HUES64 (cell line): Measurements from ENCODE around the gene IL10RB. TPM values are rescaled to one million over a fixed set of nuclear protein-coding genes. Genes with fewer than 3 reads are reported as not detected.
"Not testable (repeated sequence)": the region's sequence is repeated elsewhere in the genome, so short reads cannot be mapped to it uniquely, and the experiment has no call there.

Experiments used
- H3K27ac ChIP-seq: 2 replicates; pipeline ENCODE4 v1.7.0; 2013; ENCODE audit warnings: low read depth, low read length, inconsistent platforms
- H3K27me3 ChIP-seq: 2 replicates; pipeline ENCODE4 v1.6.1; 2013; ENCODE audit warnings: mild to moderate bottlenecking, low read length; ENCODE audit not compliant: insufficient read depth
- H3K36me3 ChIP-seq: 2 replicates; pipeline ENCODE4 v1.6.1; 2013; ENCODE audit warnings: mild to moderate bottlenecking, low read length; ENCODE audit not compliant: insufficient read depth
- H3K4me1 ChIP-seq: 2 replicates; pipeline ENCODE4 v1.6.1; 2013; ENCODE audit warnings: mild to moderate bottlenecking, low read length, moderate library complexity; ENCODE audit not compliant: insufficient read depth
- H3K4me3 ChIP-seq: 2 replicates; pipeline ENCODE4 v1.5.1; 2013; ENCODE audit warnings: mild to moderate bottlenecking, low read length, moderate library complexity
- H3K9ac ChIP-seq: 2 replicates; pipeline ENCODE4 v1.6.1; 2013; ENCODE audit warnings: mild to moderate bottlenecking, low read depth, low read length
- H3K9me3 ChIP-seq: 2 replicates; pipeline ENCODE4 v1.6.1; 2013; ENCODE audit warnings: low read depth, low read length; ENCODE audit not compliant: insufficient read depth
- WGBS: fragments of 150-250, 120-280 bp; methylation state at CpG from one replicate; pipeline ENCODE4 v1.1.7; 2013; ENCODE audit warnings: missing lambda C conversion rate; 5-methylcytosine and 5-hydroxymethylcytosine counted together
- polyA plus RNA-seq, 2 experiments: library from polyadenylated mRNA; stranded (reverse); fragments of 50-300 nt; gene quantifications; one replicate each; pipeline ENCODE4 v1.2.3, GENCODE V29; 2013

The IL10RB gene
- polyA plus RNA-seq (2013, experiment 1 of 2): 3.4 TPM
- polyA plus RNA-seq (2013, experiment 2 of 2): 5.1 TPM

DNA sequence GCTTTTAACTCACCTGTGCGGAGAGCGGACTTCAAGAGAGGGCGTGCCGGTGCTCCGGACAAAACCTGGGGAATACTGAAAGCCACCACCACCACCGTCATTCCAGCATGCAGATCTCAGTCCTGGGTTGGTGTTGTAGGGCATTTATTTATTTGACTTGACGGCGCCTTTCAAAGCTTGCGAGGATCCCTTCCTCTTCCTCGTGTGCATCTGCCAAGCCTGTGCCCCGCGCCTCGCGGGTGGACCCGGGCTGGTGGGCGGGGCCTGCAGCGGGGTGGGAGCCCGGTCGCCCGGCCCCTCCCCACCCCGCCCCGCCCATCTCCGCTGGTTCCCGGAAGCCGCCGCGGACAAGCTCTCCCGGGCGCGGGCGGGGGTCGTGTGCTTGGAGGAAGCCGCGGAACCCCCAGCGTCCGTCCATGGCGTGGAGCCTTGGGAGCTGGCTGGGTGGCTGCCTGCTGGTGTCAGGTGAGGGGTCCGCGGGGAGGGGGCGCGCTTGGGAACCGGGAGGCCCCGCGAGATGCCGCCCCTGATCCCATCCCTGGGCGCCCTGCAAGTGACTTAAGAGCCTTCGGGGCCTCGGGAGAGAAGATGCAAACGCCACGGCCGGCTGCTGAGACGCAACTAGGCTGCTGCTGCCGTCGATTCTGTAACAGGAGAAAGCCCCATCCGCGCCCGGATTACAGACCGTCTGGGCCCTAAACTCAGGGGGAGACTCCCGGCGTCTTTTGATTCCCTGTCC lies at the start of gene IL10RB:
IL10RB (plus strand) TSS at position 318 of the 739 bp plus-strand sequence; CDS start at position 417, 99 bp downstream.
- Histone ChIP-seq H3K9ac (peak within 1 kb of the TSS; percentile 71), H3K27ac (no peak within 1 kb of the TSS), H3K4me1 (0 out of 2 replicates have a peak, but pooled peaks cover 7% of the 10 kb centered on the region), H3K36me3 (0 out of 2 replicates have a peak, but pooled peaks cover 7% of the 10 kb centered on the region), H3K27me3 (no peaks in the 10 kb centered on the region; the same call in 1 of the 2 replicates), H3K4me3 (peak within 1 kb of the TSS; percentile 80), H3K9me3 (no peaks in the 10 kb centered on the region)
- 1% methylated on average over 59 of the region's 60 CpGs for WGBS

DNA sequence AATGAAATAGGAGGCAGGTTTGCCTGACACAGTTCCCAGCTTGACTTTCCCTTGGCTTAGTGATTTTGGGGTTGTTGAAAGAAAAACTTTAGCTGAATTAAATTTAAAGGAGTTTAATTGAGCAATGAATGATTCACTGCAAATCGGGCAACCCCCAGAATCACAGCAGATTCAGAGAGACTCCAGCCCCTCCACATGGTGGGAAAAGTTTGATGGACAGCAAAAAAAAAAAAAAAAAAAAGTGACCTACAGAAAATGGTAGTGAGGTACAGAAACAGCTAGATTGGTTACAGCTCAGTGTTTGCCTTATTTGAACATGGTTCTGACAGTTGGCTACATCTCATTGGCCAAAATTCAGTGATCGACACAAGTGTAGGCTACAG lies 49.0 kb upstream of the IL10RB start:
- H3K9me3 ChIP-seq: peaks cover 5% of the 10 kb centered on the region; the same call in 1 of the 2 replicates
- H3K27me3 ChIP-seq: peaks cover 4% of the 10 kb centered on the region; the same call in 1 of the 2 replicates
- H3K4me3 ChIP-seq: no peak overlapping the region
- peaks cover 11% of the 10 kb centered on the region; the same call in 1 of the 2 replicates for H3K4me1 ChIP-seq
- H3K27ac ChIP-seq: no peak overlapping the region
- no peaks in the 10 kb centered on the region for H3K36me3 ChIP-seq
- 96% methylated on average over 1 of the region's 2 CpGs for WGBS
- no peak overlapping the region for H3K9ac ChIP-seq

DNA sequence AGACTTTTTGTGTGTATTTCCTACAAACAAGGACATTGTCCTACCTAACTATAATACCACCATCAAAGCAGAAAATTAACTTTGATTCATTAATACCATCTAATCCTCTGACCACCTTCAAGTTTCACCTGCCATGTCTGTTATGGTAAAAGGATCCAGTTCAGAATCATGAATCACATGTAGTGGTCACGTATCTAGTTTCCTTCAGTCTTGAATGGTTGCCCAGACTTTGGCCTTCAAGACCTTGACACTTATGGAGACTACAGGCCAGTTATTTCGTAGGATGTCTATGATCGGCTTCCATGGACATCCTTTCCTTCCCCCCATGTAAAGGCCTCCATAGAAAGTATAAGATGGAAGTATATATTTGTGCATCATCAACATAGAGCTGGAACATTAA lies 46.9 kb upstream of the IL10RB start:
- WGBS: 93% methylated on average over 3 of the region's 3 CpGs
- Histone ChIP-seq H3K27ac (no peak overlapping the region), H3K9me3 (peaks cover 5% of the 10 kb centered on the region; the same call in 1 of the 2 replicates), H3K4me3 (no peak overlapping the region), H3K4me1 (peaks cover 11% of the 10 kb centered on the region; the same call in 1 of the 2 replicates), H3K9ac (no peak overlapping the region), H3K36me3 (no peaks in the 10 kb centered on the region), H3K27me3 (peaks cover 4% of the 10 kb centered on the region; the same call in 1 of the 2 replicates)

DNA sequence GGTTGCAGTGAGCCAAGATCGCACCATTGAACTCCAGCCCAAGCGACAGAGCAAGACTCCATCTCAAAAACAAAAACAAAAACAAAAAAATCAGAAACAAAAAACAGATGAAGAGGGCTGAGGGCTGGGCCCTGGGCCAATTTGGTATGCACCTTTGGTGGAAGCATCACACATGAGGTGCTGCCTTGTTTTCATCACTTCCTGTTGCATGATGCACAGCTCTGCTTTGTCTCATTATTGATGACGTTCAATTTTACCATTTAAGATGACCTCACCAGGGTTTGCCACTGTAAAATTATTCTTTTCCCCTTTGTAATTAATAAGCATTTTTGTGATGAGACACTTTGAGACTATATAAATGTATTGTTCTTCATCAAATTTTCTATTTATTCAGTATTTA lies 46.2 kb upstream of the IL10RB start:
- 92% methylated on average over 3 of the region's 3 CpGs for WGBS
- H3K9ac ChIP-seq: no peak overlapping the region
- peaks cover 4% of the 10 kb centered on the region; the same call in 1 of the 2 replicates for H3K27me3 ChIP-seq
- H3K27ac ChIP-seq: no peak overlapping the region
- peaks cover 5% of the 10 kb centered on the region; the same call in 1 of the 2 replicates for H3K9me3 ChIP-seq
- H3K4me1 ChIP-seq: peaks cover 11% of the 10 kb centered on the region; the same call in 1 of the 2 replicates
- no peak overlapping the region for H3K4me3 ChIP-seq
- H3K36me3 ChIP-seq: no peaks in the 10 kb centered on the region

DNA sequence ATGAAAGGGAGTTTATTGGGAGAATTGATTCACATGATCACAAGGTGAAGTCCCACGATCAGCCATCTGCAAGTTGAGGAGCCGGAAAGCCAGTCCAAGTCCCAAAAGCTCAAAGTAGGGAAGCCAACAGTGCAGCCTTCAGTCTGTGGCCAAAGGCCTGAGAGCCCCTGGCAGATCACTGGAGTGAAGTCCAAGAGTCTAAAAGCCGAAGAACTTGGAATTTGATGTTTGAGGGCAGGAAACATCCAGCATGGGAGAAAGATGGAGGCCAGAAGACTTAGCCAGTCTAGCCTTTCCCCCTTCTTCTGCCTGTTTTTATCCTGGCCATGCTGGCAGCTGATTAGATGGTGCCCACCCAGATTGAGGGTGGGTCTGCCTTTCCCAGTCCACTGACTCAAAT lies 40.8 kb upstream of the IL10RB start:
- not testable (repeated sequence) for H3K27me3 ChIP-seq, H3K27ac ChIP-seq, H3K9ac ChIP-seq, H3K4me1 ChIP-seq, H3K9me3 ChIP-seq, H3K36me3 ChIP-seq, H3K4me3 ChIP-seq
- 93% methylated on average over 3 of the region's 3 CpGs for WGBS

DNA sequence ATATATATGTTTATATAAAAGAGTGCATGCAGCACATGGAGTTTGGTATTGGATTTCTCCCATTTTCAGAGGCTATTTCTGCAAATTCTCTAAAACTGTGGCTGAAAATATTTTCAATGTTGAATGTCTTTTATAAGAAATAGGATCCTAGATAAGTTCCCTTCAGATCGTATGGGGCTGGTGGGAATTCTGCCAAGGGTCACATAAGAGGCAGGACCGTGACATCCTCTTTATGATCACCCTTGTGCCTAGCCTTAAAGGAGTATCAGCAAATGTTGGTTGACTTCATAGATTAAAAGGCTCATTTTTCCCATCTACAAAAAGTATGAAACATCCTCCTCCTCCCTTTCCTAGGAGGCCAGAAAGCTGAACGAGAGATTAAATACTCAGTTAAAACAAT lies 37.7 kb upstream of the IL10RB start:
- Histone ChIP-seq H3K36me3 (no peaks in the 10 kb centered on the region), H3K9ac (no peak overlapping the region), H3K4me1 (peaks cover 19% of the 10 kb centered on the region), H3K4me3 (no peak overlapping the region), H3K27me3 (0 out of 2 replicates have a peak, but pooled peaks cover 6% of the 10 kb centered on the region), H3K9me3 (no peaks in the 10 kb centered on the region), H3K27ac (no peak overlapping the region)
- 82% methylated on average over 2 of the region's 3 CpGs for WGBS

DNA sequence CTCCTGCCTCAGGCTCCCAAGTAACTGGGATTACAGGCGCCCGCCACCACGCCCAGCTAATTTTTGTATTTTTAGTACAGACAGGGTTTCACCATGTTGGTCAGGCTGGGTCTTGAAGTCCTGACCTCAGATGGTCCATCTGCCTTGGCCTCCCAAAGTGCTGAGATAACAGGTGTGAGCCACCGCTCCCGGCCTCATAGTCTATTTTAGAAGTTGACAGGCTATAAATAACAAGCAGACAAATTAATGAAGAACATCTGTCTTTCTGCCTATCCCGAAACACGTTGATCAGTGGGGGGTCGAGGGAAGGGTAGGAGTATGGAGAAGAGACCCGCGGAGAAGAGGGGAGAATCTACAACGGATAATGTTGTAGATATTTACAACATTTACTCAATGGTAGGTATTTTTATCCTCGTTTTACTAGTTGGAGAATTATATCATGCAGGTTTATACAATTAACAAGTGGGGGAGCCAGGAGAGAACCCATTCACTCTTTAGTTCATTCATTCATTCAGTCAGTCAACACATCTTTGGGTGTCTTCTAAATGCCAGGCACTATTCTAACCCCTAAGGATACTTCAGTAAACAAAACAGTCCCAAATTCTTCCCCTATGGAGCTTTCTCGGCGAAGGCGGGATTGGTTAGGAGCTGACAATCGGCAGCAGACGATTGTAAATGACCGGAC lies 36.9 kb upstream of the IL10RB start:
- H3K27me3 ChIP-seq: 0 out of 2 replicates have a peak, but pooled peaks cover 6% of the 10 kb centered on the region
- no peak overlapping the region for H3K27ac ChIP-seq
- H3K4me1 ChIP-seq: peaks cover 19% of the 10 kb centered on the region
- no peaks in the 10 kb centered on the region for H3K9me3 ChIP-seq
- no peak overlapping the region for H3K9ac ChIP-seq
- H3K4me3 ChIP-seq: peak overlapping the region; percentile 89
- WGBS: 45% methylated on average over 16 of the region's 18 CpGs
- H3K36me3 ChIP-seq: no peaks in the 10 kb centered on the region

DNA sequence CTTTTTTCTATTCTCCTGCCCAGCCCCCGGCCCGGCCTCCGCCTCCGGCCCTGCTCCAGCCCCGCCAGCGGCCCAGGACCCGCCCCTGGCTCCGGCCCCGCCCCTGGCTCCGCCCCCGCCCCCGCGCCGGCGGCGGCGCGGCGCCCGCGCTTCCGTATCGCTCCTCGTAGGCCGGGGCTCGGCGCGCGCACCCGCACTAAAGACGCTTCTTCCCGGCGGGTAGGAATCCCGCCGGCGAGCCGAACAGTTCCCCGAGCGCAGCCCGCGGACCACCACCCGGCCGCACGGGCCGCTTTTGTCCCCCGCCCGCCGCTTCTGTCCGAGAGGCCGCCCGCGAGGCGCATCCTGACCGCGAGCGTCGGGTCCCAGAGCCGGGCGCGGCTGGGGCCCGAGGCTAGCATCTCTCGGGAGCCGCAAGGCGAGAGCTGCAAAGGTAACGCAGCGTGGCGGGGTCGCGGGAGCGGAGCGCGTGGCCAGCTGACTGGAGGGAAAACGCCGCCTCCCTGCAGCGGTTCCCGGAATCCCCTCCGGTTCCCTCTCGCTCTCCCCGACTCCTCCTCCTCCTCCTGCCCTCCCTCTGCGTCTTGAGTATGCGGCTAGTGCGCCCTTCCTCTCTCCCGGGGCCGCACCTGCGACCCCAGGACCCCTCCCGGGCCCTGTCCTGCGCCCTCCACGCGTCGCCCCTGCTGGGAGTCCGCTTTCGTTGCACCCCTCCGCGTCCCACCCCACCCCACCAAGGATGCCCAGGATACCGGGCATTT lies 36.2 kb upstream of the IL10RB start, which contains the start of gene IFNAR2:
IFNAR2 (plus strand) TSS at position 155 of the 761 bp plus-strand sequence. CDS start 11,985 bp downstream, outside the sequence.
- Histone ChIP-seq H3K27me3 (0 out of 2 replicates have a peak, but pooled peaks cover 6% of the 10 kb centered on the region), H3K9ac (peak within 1 kb of the TSS; percentile 84), H3K27ac (peak within 1 kb of the TSS; percentile 84; the same call in 1 of the 2 replicates), H3K9me3 (no peaks in the 10 kb centered on the region), H3K4me1 (peaks cover 26% of the 10 kb centered on the region), H3K4me3 (peak within 1 kb of the TSS; percentile 89), H3K36me3 (no peaks in the 10 kb centered on the region)
- WGBS: under 1% methylated on average over 95 of the region's 95 CpGs

DNA sequence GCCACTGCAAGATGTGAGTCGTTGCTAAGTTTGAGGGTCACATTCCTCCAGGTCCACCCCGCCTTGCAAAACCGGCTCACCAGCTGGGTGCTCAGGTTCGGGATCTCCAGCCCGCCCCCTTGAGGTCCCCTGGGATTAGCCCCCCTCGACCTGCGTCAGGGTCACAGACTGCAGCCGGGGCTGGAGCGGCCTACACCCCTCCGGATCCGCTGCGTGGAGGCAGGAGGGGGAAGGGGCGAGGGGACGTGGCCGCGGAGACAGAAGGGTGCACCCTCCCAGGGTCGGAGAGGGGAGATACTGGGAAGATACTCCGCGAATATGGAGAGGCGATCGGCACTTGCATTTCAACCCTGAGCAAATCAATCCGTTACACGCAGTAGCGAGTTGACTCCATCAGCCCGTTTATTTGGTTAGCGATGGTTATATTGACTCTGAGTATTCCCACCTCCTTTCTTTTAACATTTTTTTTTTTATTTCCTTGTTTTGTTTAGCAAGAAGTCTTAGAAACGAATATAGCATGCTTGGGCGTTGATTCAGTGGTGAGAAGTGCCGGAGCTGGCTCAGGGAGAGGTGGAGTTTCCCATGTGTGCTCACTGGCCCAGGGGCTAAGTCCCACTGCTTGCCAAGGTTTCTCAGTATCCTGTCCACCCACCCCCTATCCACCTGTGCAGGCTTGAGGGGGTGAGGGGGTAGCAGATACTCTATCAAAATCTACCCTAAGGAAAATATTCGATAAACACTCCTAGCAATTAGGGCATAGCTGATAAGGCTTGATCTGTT lies 35.4 kb upstream of the IL10RB start:
- H3K9ac ChIP-seq: peak overlapping the region; percentile 84
- peak overlapping the region; percentile 89 for H3K4me3 ChIP-seq
- no peaks in the 10 kb centered on the region for H3K9me3 ChIP-seq
- H3K4me1 ChIP-seq: peaks cover 30% of the 10 kb centered on the region
- peak overlapping the region; percentile 84; the same call in 1 of the 2 replicates for H3K27ac ChIP-seq
- no peaks in the 10 kb centered on the region for H3K36me3 ChIP-seq
- 0 out of 2 replicates have a peak, but pooled peaks cover 6% of the 10 kb centered on the region for H3K27me3 ChIP-seq
- WGBS: 2% methylated on average over 29 of the region's 30 CpGs

DNA sequence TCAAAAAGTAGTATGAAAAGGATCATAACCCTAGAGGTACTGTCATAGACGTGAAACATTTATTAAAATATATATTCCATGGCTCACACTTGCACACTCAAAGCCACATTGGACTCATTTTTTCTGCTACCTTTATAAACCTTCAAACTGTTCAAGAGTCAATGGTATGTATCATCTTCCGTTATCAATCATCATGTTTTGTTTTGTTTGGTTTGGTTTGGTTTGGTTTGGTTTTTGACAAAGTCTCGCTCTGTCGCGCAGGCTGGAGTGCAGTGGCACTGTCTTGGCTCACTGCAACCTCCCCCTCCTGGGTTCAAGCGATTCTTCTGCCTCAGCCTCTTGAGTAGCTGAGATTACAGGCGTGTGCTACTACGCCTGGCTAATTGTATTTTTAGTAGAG lies 34.6 kb upstream of the IL10RB start:
- no peak overlapping the region for H3K4me3 ChIP-seq
- no peak overlapping the region for H3K27ac ChIP-seq
- H3K9ac ChIP-seq: no peak overlapping the region
- 89% methylated on average over 7 of the region's 8 CpGs for WGBS
- H3K36me3 ChIP-seq: peaks cover 4% of the 10 kb centered on the region; the same call in 1 of the 2 replicates
- H3K27me3 ChIP-seq: 0 out of 2 replicates have a peak, but pooled peaks cover 6% of the 10 kb centered on the region
- H3K9me3 ChIP-seq: no peaks in the 10 kb centered on the region
- H3K4me1 ChIP-seq: peaks cover 30% of the 10 kb centered on the region
